Stimulated activated naive CD8-positive, alpha-beta T cell treated with anti-CD3 and anti-CD28 coated beads, Interleukin-15, Interleukin-2, amounts not matched to agents 100 ng/mL and 50 ng/mL, for 24 hours (primary cell): Measurements from ENCODE around the gene TEKT2.

Experiments
- H3K27ac Mint-ChIP-seq: one replicate; pipeline ENCODE4 v1.8.0; 2021; ENCODE audit warnings: mild to moderate bottlenecking, mixed read lengths
- H3K27me3 Mint-ChIP-seq: one replicate; pipeline ENCODE4 v1.8.0; 2021; ENCODE audit warnings: mixed read lengths
- H3K36me3 Mint-ChIP-seq: one replicate; pipeline ENCODE4 v1.8.0; 2021; ENCODE audit warnings: low read depth, mixed read lengths
- H3K4me1 Mint-ChIP-seq: one replicate; pipeline ENCODE4 v1.8.0; 2021; ENCODE audit warnings: low read depth, mixed read lengths
- H3K4me3 Mint-ChIP-seq: one replicate; pipeline ENCODE4 v1.8.0; 2021; ENCODE audit warnings: mild to moderate bottlenecking, mixed read lengths
- H3K9me3 Mint-ChIP-seq: one replicate; pipeline ENCODE4 v1.8.0; 2021; ENCODE audit warnings: mixed read lengths

TEKT2 gene

DNA sequence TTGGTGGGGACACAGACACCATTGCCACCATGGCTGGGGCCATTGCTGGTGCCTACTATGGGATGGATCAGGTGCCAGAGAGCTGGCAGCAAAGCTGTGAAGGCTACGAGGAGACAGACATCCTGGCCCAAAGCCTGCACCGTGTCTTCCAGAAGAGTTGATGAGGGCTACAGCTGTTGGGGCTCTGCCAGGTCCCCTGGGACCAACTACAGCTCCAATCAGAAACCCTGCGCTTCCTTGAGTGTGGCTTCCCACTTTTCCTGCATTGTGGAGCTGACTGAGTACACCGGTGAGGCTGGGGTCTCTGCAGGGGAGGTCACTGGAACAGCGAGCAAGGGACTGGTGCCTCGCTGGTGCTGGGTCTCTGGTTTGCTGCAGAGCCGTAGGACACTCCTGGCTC, 9.3 kb downstream of the TEKT2 start:
- H3K4me3 Mint-ChIP-seq = no peak overlapping the region
- H3K9me3 Mint-ChIP-seq = no peaks in the 10 kb centered on the region
- H3K27me3 Mint-ChIP-seq = no peaks in the 10 kb centered on the region
- peaks cover 32% of the 10 kb centered on the region for H3K36me3 Mint-ChIP-seq
- H3K4me1 Mint-ChIP-seq = peaks cover 23% of the 10 kb centered on the region
- H3K27ac Mint-ChIP-seq = no peak overlapping the region

DNA sequence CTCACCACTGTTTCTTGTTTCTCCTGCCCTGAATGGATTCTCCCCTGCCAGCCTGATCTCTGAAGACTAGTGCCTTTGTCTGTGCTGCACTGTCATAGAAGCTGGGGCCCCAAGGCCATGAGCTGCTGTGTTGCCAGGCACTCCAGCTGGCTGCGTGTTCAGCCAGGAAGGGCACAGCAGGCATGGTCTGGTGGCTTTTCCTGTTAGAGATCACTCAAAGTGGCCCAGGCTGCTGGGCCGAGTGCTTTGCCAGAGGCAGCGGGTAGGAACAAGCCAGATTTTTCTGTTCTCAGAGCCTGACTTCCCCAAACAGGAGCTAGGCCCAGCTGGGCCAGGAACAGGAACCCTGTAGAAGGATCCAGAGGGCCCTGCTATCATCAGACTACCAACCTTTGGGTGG, 10.0 kb downstream of the TEKT2 start:
- H3K4me1 Mint-ChIP-seq = peaks cover 23% of the 10 kb centered on the region
- no peaks in the 10 kb centered on the region for H3K27me3 Mint-ChIP-seq
- no peak overlapping the region for H3K4me3 Mint-ChIP-seq
- no peaks in the 10 kb centered on the region for H3K9me3 Mint-ChIP-seq
- peaks cover 32% of the 10 kb centered on the region for H3K36me3 Mint-ChIP-seq
- H3K27ac Mint-ChIP-seq = no peak overlapping the region

DNA sequence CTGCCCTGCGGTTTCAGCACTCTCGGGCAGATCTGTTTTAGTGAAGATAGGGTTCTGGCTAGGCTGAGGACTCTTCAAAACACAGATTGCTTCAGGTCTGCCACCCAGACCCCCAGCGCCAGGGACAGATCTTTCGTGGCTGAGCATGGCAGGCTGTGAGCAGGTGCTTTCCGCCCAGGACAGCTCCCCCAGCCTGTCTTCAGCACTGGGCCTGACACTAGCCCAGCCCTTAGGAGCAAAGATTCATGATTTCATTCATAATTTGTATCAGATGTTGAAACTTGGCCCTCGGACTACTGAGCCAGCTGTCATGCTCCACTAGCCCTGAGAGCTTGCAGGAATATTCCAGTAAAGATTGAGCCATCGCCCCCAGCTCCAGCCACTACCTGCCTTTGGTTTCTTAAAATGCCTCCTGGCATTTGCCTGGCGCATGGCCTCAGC, 10.7 kb downstream of the TEKT2 start:
- Mint-ChIP-seq H3K4me3 (no peak overlapping the region), H3K9me3 (no peaks in the 10 kb centered on the region), H3K27ac (no peak overlapping the region), H3K36me3 (peaks cover 28% of the 10 kb centered on the region), H3K4me1 (peaks cover 18% of the 10 kb centered on the region), H3K27me3 (no peaks in the 10 kb centered on the region)

DNA sequence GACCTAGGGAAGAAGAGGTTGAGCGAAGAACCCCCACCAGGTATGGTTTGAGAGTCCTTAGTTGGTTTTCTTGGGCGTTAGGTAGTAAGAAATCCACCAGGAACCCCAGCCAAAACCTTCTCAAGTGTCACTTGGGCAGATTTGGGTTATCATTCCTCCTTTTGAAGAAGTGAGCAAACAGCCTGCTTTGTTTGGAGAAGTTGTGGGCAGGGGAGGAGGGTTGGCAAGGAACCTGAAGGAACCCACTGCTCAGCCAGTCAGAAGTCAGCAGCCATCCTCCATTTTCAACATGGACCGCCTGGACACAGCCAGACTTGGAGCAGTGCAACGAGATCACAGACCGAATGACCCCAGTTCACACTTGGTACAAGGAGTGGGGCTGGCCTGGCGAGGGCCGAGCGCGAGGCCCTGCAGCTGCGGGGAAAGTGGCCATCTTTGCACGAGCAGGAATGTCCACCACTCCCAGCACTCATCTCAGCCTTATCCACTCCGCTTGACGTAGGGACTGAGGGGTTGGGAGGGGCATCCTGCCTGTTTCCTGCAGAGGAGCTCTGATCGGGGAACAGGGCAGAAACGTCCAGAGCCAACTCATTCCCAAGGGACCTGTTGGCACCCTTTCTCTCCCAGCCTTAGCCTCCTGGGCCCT, 12.0 kb downstream of the TEKT2 start:
- Mint-ChIP-seq H3K27me3 (no peaks in the 10 kb centered on the region), H3K27ac (no peak overlapping the region), H3K4me1 (peaks cover 12% of the 10 kb centered on the region), H3K36me3 (peaks cover 27% of the 10 kb centered on the region), H3K4me3 (no peak overlapping the region), H3K9me3 (no peaks in the 10 kb centered on the region)

DNA sequence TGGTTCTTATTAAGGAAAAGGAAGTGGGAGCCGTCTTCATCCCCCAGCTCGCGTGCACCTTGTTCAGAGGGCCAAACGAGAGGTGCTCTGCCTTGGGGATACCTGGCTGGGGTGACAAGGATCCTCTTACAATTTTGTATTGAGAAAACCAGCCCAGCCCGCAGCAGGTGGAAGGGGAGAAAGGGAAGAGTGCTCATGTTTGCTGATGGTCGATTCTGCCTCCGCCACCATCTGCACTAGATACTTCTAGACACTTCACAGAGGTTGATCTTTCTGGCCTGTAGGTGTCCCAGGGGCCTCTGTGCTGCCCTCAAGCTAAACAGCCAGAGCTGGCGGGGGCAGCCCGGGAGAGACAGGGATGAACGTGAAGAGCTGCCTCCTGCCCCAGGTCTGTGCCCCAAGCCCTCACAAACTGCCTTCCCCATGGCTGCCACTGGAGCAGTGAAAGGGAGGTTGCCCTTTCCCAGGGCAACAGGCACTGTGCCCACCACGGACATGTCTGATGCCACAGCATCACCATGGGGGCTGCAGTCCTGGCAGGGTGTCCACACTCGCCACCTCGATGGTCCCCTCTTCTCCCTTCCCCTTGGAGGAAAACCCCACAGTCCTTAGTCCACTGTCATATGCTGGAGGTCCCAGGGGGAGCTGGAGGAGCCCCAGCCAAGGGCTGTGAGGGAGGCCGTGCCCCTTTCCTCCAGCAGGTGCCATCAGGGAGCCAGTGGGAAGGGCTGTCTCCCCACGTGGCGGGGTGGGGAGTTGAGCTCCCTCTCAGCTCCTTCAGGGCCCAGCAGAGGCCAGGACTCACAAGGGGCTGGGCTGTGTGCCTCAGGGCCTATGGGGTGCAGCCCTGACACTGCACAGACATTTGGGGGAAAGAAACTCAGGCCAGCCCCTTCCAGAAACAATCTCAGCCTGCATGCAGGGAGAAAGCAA, 12.9 kb downstream of the TEKT2 start:
- Mint-ChIP-seq H3K27me3 (no peaks in the 10 kb centered on the region), H3K4me3 (no peak overlapping the region), H3K4me1 (peaks cover 7% of the 10 kb centered on the region), H3K36me3 (peaks cover 23% of the 10 kb centered on the region), H3K27ac (no peak overlapping the region), H3K9me3 (no peaks in the 10 kb centered on the region)

DNA sequence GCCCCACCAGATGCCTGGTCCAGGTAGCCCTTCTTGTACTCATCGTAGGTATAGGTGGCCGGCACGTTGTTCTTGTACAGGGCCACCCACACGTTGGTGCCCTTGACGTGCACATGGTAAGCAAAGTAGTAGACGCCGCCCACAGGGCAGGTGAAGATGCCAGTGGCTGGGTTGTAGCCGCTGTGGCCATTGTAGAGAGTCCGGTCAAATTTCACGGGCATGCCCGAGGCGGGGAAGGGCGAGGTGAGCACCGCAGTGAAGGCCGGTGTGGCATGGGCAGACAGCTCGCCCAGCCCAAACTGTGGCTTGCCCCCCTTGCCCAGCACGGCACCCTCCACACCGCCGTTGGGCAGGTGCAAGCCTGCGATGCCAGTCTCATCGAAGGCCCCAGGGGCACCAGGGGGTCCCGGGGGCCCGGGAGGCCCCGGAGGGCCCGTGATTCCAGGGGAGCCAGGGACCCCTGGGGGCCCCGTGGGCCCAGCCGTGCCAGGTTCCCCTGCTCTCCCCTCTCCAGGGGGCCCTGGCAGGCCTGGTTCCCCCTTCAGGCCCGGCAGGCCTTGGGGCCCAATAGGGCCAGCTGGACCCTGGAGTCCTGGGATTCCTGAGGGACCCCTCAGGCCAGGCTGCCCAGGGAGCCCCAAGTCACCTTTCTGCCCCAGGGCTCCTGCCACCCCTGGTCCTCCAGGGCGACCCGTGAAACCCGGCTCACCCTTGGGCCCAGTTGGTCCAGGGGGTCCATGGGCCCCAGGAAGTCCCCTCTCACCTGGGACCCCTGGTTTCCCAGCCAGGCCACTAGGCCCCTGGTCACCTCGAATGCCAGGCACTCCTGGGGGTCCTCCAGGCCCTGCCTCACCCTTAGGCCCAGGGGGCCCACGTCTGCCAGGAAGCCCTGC, 14.0 kb downstream of the TEKT2 start:
- no peak overlapping the region for H3K4me3 Mint-ChIP-seq
- peaks cover 14% of the 10 kb centered on the region for H3K36me3 Mint-ChIP-seq
- no peaks in the 10 kb centered on the region for H3K4me1 Mint-ChIP-seq
- H3K9me3 Mint-ChIP-seq = no peaks in the 10 kb centered on the region
- no peak overlapping the region for H3K27ac Mint-ChIP-seq
- H3K27me3 Mint-ChIP-seq = no peaks in the 10 kb centered on the region

DNA sequence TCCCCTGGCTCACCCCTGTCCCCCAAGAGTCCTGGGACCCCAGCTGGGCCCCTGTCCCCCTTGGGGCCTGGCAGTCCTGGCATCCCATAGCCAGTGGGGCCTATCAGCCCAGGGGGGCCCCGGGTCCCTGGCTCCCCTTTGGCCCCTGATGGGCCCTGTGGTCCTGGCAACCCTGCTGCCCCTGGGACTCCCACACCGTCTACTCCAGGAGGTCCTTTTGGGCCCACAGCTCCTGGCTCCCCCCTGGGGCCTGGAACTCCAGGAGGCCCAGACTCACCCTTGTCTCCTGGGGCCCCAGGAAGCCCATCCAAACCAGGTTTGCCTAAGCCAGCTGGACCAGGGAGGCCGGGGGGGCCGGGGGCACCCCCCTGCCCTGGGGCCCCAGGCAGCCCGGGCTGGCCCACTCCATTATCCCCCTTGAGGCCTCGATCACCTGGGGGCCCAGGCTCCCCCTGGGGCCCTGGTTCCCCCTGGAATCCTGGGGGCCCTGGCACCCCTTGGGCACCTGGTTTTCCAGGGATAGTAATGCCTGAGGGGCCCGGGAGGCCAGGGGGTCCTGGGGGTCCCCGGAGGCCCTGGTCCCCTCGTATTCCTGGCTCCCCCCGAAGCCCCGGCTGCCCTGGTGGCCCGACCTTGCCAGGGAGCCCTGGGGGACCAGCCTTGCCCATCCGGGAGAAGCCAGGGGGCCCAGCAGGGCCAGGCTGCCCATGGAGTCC, 14.9 kb downstream of the TEKT2 start:
- no peaks in the 10 kb centered on the region for H3K4me1 Mint-ChIP-seq
- H3K9me3 Mint-ChIP-seq = no peaks in the 10 kb centered on the region
- H3K4me3 Mint-ChIP-seq = no peak overlapping the region
- H3K36me3 Mint-ChIP-seq = peaks cover 8% of the 10 kb centered on the region
- H3K27ac Mint-ChIP-seq = no peak overlapping the region
- H3K27me3 Mint-ChIP-seq = no peaks in the 10 kb centered on the region

DNA sequence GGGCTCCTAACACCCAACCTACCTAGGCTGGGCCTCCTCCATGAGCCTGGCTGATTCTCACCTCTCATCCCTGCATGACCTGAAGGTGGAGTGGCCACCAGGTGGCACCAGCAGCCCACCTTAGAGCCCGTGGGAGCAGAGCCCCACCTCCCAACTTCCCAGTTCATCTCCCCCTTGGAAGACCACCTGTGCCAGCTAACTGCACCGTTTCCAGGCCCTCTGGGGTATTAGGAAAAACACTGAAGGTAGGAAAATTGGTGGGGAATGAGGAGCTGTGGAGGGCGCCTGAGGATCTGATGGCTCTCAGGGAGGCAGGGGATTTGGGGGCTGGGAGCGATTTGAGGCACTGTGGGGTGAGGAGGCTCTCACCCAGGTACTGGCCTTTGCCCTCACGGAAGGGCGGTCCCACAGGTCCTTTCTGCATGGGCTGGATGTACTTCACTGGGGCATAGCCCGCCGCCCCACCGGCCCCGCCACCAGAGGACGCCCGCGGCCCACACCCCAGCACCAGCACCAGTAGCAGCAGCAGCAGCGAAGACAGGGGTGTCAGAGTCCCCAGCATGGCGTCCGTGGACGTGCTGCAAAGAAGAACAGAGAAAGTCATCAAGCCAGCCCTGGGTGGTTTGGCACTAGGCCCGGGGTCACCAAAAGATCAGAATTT, 15.9 kb downstream of the TEKT2 start:
- Mint-ChIP-seq H3K9me3 (no peaks in the 10 kb centered on the region), H3K27me3 (no peaks in the 10 kb centered on the region), H3K4me3 (no peak overlapping the region), H3K36me3 (peaks cover 1% of the 10 kb centered on the region), H3K4me1 (no peaks in the 10 kb centered on the region), H3K27ac (no peak overlapping the region)

DNA sequence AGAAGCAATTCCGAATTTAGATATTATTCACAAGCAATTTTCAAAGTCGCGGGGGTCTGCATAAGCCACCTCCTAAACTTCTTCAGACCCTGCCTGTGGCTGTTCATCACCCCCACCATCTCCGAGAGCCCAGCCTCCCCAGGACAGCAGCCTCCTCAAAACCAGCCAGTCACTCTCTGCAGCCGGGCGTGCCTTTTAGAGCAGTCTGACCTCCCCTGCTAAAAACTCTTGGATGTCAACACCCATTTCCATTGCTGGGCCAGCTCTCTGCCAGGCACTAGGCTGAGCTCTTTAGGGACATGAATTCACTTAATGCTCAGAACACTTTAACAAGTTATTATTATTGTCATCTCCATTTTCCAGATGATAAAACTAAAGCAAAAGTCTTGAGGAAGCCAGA, 16.5 kb downstream of the TEKT2 start:
- Mint-ChIP-seq H3K27me3 (no peaks in the 10 kb centered on the region), H3K9me3 (no peaks in the 10 kb centered on the region), H3K4me1 (no peaks in the 10 kb centered on the region), H3K27ac (no peak overlapping the region), H3K36me3 (no peaks in the 10 kb centered on the region), H3K4me3 (no peak overlapping the region)

DNA sequence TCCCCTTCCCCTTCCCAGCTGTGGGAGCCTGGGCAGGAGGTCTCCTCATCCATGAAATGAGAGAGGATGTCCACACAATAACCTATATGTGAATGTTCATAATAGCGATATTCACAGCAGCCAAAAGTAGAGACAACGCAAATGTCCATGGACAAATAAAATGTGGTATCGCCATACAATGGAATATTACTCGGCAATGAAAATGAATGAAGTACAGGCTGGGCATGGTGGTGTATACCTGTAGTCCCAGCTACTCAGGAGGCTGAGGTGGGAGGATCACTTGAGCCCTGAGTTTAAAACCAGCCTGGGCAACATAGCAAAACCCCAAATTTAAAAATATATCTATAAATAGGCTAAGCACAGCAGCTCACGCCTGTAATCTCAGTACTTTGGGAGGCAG, 17.7 kb downstream of the TEKT2 start:
- H3K27ac Mint-ChIP-seq = peak overlapping the region; percentile 63
- H3K9me3 Mint-ChIP-seq = no peaks in the 10 kb centered on the region
- H3K4me3 Mint-ChIP-seq = no peak overlapping the region
- no peaks in the 10 kb centered on the region for H3K36me3 Mint-ChIP-seq
- H3K4me1 Mint-ChIP-seq = no peaks in the 10 kb centered on the region
- H3K27me3 Mint-ChIP-seq = no peaks in the 10 kb centered on the region

DNA sequence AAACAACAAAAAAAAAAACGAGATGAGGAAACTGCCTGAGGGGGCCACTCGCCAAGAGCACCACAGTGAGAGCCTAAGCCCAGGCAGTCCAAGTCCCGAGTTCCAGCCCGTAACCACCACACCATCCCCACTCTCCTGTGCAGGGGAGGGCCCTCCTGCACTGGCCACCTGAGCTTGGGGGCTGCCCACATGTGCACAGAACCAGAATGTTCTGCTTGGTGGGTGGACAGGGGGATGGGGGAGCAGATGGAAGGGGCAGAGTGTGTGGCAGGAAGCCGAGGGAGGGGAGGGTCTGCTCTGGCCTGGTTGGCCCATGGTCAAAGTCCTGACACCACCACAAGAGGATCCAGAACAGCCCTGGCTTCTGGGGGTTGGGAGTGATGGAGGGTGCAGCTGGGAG, 22.4 kb downstream of the TEKT2 start:
- H3K27ac Mint-ChIP-seq = no peak overlapping the region
- H3K36me3 Mint-ChIP-seq = no peaks in the 10 kb centered on the region
- H3K27me3 Mint-ChIP-seq = no peaks in the 10 kb centered on the region
- H3K4me3 Mint-ChIP-seq = no peak overlapping the region
- H3K9me3 Mint-ChIP-seq = no peaks in the 10 kb centered on the region
- H3K4me1 Mint-ChIP-seq = peaks cover 24% of the 10 kb centered on the region

DNA sequence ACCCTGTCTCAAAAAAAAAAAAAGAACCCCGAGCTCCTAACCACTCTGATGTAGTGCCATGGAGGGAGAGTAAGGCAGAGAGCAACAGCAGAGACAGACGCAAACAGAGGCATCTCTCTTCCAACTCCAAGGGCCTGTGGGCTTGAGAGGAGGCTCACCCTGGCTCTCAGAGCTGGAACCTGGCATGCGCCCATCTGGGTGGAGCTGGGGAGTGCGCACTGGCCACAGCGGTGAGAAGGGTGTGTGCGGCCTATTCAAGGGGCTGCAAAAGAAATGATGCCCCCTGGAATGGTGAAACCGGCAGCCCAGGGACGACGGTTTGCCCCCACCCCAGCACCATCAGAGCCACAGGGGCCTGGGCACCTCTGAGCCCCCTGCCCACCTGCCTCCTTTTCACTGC, 23.5 kb downstream of the TEKT2 start:
- peaks cover 29% of the 10 kb centered on the region for H3K4me1 Mint-ChIP-seq
- no peak overlapping the region for H3K27ac Mint-ChIP-seq
- no peaks in the 10 kb centered on the region for H3K9me3 Mint-ChIP-seq
- no peaks in the 10 kb centered on the region for H3K27me3 Mint-ChIP-seq
- no peak overlapping the region for H3K4me3 Mint-ChIP-seq
- no peaks in the 10 kb centered on the region for H3K36me3 Mint-ChIP-seq

DNA sequence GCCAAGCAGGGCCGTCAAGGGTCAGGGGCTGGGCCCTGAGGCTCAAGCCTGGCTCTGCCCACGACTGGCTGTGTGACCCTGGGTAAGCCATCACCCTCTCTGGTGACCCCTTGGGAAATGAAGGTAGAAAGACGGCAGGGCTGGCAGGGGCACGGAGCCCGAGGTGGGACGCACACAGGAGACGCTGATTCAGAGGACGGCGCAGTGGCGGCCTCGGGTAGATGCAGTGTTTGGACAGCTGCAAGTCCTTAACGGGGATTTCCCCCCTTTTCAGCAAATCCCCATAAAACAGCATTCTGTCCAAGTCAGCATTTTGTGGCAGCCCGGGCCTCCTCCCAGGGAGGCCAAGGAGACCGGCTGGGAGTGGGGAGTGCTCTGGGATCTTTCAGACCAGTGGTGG, 24.4 kb downstream of the TEKT2 start:
- peaks cover 29% of the 10 kb centered on the region for H3K4me1 Mint-ChIP-seq
- H3K9me3 Mint-ChIP-seq = no peaks in the 10 kb centered on the region
- H3K27me3 Mint-ChIP-seq = no peaks in the 10 kb centered on the region
- no peaks in the 10 kb centered on the region for H3K36me3 Mint-ChIP-seq
- no peak overlapping the region for H3K27ac Mint-ChIP-seq
- H3K4me3 Mint-ChIP-seq = no peak overlapping the region
